Mesenchymal stem cell (in vitro differentiated cells and primary cell): Measurements from ENCODE around the gene TXNRD1.

Experiments used
- DNase-seq: peaks from one replicate; pipeline ENCODE4 v3.0.0-alpha.2; 2013
- H2AFZ ChIP-seq: one replicate; pipeline ENCODE4 v1.6.1; 2013; ENCODE audit warnings: low read depth, mild to moderate bottlenecking, control low read depth, inconsistent platforms, low read length, moderate library complexity
- H2AK5ac ChIP-seq: 2 replicates; pipeline ENCODE4 v1.6.1; 2013; ENCODE audit warnings: low read length, moderate library complexity, mild to moderate bottlenecking, inconsistent platforms; ENCODE audit not compliant: severe bottlenecking
- H2BK120ac ChIP-seq: one replicate; pipeline ENCODE4 v1.6.1; 2013; ENCODE audit warnings: low read depth, mild to moderate bottlenecking, inconsistent platforms, low read length, moderate library complexity
- H2BK12ac ChIP-seq, 2 experiments: one replicate each; pipeline ENCODE4 v1.6.1; 2013; ENCODE audit warnings: inconsistent platforms in 2 of 2, low read length in 2 of 2, mild to moderate bottlenecking in 2 of 2, moderate library complexity in 2 of 2, control low read depth in 1 of 2
- H2BK15ac ChIP-seq: one replicate; pipeline ENCODE4 v1.6.1; 2013; ENCODE audit warnings: mild to moderate bottlenecking, low read depth, inconsistent platforms; ENCODE audit not compliant: poor library complexity, severe bottlenecking
- H2BK5ac ChIP-seq: 2 replicates; pipeline ENCODE4 v1.6.1; 2013; ENCODE audit warnings: low read depth, mild to moderate bottlenecking, low read length, control low read depth, inconsistent platforms; ENCODE audit not compliant: poor library complexity, severe bottlenecking
- H3K14ac ChIP-seq, 2 experiments: one replicate each; pipeline ENCODE4 v1.6.1; 2013; ENCODE audit warnings: inconsistent platforms in 2 of 2, low read length in 2 of 2, control low read depth in 1 of 2, mild to moderate bottlenecking in 1 of 2, moderate library complexity in 1 of 2
- H3K18ac ChIP-seq, 2 experiments: one replicate each; pipeline ENCODE4 v1.6.1; 2013; ENCODE audit warnings: inconsistent platforms in 2 of 2, low read length in 2 of 2, control low read depth in 1 of 2, low read depth in 1 of 2, mild to moderate bottlenecking in 1 of 2
- H3K23ac ChIP-seq, 2 experiments: one replicate each; pipeline ENCODE4 v1.6.1; 2013; ENCODE audit warnings: inconsistent platforms in 2 of 2, low read length in 2 of 2, mild to moderate bottlenecking in 2 of 2, moderate library complexity in 2 of 2, control low read depth in 1 of 2
- H3K27ac ChIP-seq: 2 replicates; pipeline ENCODE4 v1.5.1; 2013; ENCODE audit warnings: mild to moderate bottlenecking, moderate library complexity, low read length, control low read depth, inconsistent platforms; ENCODE audit not compliant: poor library complexity, severe bottlenecking
- H3K27me3 ChIP-seq, 2 experiments: 2 replicates each; pipeline versions ENCODE4 v1.6.1 to v1.7.0; 2013; ENCODE audit warnings: low read length in 2 of 2, mild to moderate bottlenecking in 2 of 2, moderate library complexity in 2 of 2, control low read depth in 1 of 2, inconsistent platforms in 1 of 2; ENCODE audit not compliant: control insufficient read depth in 1 of 2, insufficient read depth in 1 of 2
- H3K36me3 ChIP-seq, 2 experiments: 2 replicates each; pipeline versions ENCODE4 v1.6.1 to v1.7.0; 2013; ENCODE audit warnings: low read length in 2 of 2, control low read depth in 1 of 2, inconsistent platforms in 1 of 2, low read depth in 1 of 2, mild to moderate bottlenecking in 1 of 2; ENCODE audit not compliant: insufficient read depth in 2 of 2, control insufficient read depth in 1 of 2
- H3K4ac ChIP-seq, 2 experiments: one replicate each; pipeline ENCODE4 v1.6.1; 2013; ENCODE audit warnings: inconsistent platforms in 2 of 2, low read length in 2 of 2, mild to moderate bottlenecking in 2 of 2, moderate library complexity in 2 of 2, control low read depth in 1 of 2, low read depth in 1 of 2
- H3K4me1 ChIP-seq: 2 replicates; pipeline ENCODE4 v1.6.1; 2013; ENCODE audit warnings: low read depth, low read length, control low read depth; ENCODE audit not compliant: control insufficient read depth, insufficient read depth
- H3K4me2 ChIP-seq: 2 replicates; pipeline ENCODE4 v1.6.1; 2013; ENCODE audit warnings: low read length, mild to moderate bottlenecking, inconsistent platforms; ENCODE audit not compliant: poor library complexity, severe bottlenecking
- H3K4me3 ChIP-seq, 2 experiments: 2 replicates each; pipeline versions ENCODE4 v1.5.1 to v1.7.0; 2013; ENCODE audit warnings: low read length in 2 of 2, mild to moderate bottlenecking in 2 of 2, control low read depth in 1 of 2, low read depth in 1 of 2; ENCODE audit not compliant: insufficient read depth in 1 of 2
- H3K79me1 ChIP-seq: replicated peaks from 2 replicates; pipeline ENCODE4 v1.6.1; 2013; ENCODE audit warnings: mild to moderate bottlenecking, control low read depth, low read length, inconsistent platforms; ENCODE audit not compliant: poor library complexity, severe bottlenecking
- H3K9ac ChIP-seq: 2 replicates; pipeline ENCODE4 v1.7.0; 2013; ENCODE audit warnings: mild to moderate bottlenecking, low read length, moderate library complexity
- H3K9me3 ChIP-seq: 2 replicates; pipeline ENCODE4 v1.7.0; 2013; ENCODE audit warnings: mild to moderate bottlenecking, low read length; ENCODE audit not compliant: control insufficient read depth
- H4K8ac ChIP-seq: one replicate; pipeline ENCODE4 v1.6.1; 2013; ENCODE audit warnings: inconsistent platforms, mild to moderate bottlenecking, low read length, moderate library complexity
- H4K91ac ChIP-seq: one replicate; pipeline ENCODE4 v1.6.1; 2013; ENCODE audit warnings: mild to moderate bottlenecking, low read length, inconsistent platforms
- WGBS: methylation state at CpG from one replicate; pipeline ENCODE4 v1.1.7; 2013; ENCODE audit warnings: mixed read lengths; 5-methylcytosine and 5-hydroxymethylcytosine counted together

Gene TXNRD1

DNA sequence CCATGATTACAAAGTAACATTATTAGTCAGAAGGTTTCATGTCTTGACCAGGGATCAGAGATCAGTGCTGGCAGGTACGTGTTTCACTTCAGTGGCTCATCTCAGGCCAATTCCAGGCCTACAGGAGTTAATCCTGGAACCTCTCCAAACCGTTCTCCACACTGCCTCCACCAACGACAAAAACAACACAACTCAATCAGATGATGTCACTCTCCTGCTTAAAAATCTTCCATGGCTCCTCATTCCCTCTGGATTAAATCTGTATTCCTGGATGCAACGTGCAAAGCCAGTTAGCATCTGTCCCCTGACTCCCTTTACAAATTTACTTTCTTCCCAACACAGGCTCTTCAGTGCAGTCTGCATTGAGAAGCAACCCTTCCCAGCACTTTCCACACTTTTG is 34.3 kb upstream of the TXNRD1 start:
- Histone ChIP-seq H3K23ac (no peak overlapping the region), H3K9ac (no peak overlapping the region), H3K4me1 (peaks cover 2% of the 10 kb centered on the region), H3K14ac (no peak overlapping the region), H2BK15ac (peak overlapping the region; percentile 21), H3K4me2 (no peak overlapping the region), H3K36me3 (no peaks in the 10 kb centered on the region), H2BK5ac (no peak overlapping the region), H3K79me1 (no peaks in the 10 kb centered on the region), H2BK12ac (no peak overlapping the region), H3K4ac (no peak overlapping the region), H4K91ac (no peak overlapping the region), H2BK120ac (no peak overlapping the region), H3K9me3 (peaks cover 10% of the 10 kb centered on the region), H3K4me3 (no peak overlapping the region), H3K18ac (no peak overlapping the region), H2AK5ac (no peak overlapping the region), H3K27ac (no peak overlapping the region), H3K27me3 (no peaks in the 10 kb centered on the region), H4K8ac (no peak overlapping the region), H2AFZ (no peak overlapping the region)
- WGBS = 67% methylated on average over 4 of the region's 4 CpGs
- DNase-seq = no peak

DNA sequence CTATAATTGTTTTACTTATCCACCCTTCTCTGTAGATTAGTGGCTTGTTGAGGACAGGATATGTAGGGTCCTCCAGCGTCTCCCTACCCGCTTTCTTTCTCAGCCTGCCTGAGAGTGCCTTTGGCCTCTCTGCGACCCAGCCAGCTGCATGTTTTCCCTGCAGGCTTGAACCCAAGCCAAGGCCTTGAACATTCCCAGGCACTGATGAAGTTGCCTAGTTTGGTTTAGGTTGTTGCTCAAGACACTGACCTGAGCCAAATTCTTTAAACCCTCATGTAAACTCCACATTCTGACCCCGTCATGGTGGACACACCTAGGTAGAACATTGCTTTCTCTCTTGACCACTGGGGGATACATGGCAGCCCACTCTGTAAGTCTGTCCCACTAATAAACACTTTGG is 33.4 kb upstream of the TXNRD1 start:
- no peak overlapping the region for H2BK5ac ChIP-seq
- peaks cover 10% of the 10 kb centered on the region for H3K9me3 ChIP-seq
- H2BK120ac ChIP-seq = no peak overlapping the region
- H3K27ac ChIP-seq = no peak overlapping the region
- no peak overlapping the region for H4K8ac ChIP-seq
- no peak overlapping the region for H2BK12ac ChIP-seq
- H3K36me3 ChIP-seq = no peaks in the 10 kb centered on the region
- no peak overlapping the region for H4K91ac ChIP-seq
- H3K18ac ChIP-seq = no peak overlapping the region
- H3K9ac ChIP-seq = no peak overlapping the region
- peaks cover 2% of the 10 kb centered on the region for H3K4me1 ChIP-seq
- peak overlapping the region in 1 of 2 experiments; percentile 14 for H3K4me3 ChIP-seq
- no peaks in the 10 kb centered on the region for H3K79me1 ChIP-seq
- H2BK15ac ChIP-seq = no peak overlapping the region
- H3K14ac ChIP-seq = no peak overlapping the region
- no peak overlapping the region for H2AK5ac ChIP-seq
- no peak overlapping the region for H2AFZ ChIP-seq
- WGBS = 86% methylated on average over 4 of the region's 4 CpGs
- no peak overlapping the region for H3K4me2 ChIP-seq
- DNase-seq = no peak
- H3K23ac ChIP-seq = no peak overlapping the region
- no peak overlapping the region for H3K4ac ChIP-seq
- no peaks in the 10 kb centered on the region for H3K27me3 ChIP-seq

DNA sequence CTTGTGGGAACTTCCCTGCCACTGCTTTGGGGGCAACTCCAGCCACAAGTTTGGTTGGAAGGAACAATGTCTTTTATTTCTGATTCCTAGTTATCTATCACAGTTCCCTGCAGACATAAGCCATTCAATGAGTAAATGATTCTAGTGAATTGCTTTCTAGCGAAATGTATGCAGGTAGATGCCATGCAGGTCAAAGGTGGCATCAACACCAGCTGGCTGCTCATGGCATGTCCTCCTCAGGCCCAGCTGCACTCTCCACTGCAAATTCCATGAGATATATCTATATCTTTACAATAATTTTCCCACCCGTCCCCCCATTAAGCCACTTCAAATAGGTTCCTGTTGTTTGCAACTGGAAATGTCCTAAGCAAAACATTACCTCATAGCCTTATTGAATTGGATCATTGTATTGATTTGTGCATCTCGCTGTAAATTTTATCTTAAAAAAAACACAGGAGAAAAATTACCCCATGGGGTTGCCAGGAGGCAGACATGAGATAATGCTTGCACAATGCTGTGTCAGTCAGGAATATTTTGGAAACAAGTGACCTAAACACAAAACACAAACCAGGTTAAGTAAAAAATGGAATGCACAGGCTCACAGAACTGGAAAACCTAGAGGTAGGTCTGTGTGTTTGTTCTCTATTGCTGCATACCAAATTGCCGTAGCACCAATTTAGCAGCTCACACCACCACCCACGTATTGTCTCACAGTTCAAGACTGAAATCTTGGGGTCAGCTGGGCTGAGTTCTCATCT is 32.8 kb upstream of the TXNRD1 start:
- Histone ChIP-seq H3K79me1 (no peaks in the 10 kb centered on the region), H3K14ac (no peak overlapping the region), H4K8ac (no peak overlapping the region), H2BK12ac (no peak overlapping the region), H3K4ac (no peak overlapping the region), H3K9ac (no peak overlapping the region), H3K27me3 (no peaks in the 10 kb centered on the region), H2BK5ac (no peak overlapping the region), H2BK120ac (peak overlapping the region; percentile 8), H3K23ac (no peak overlapping the region), H4K91ac (no peak overlapping the region), H2BK15ac (peak overlapping the region; percentile 23), H3K9me3 (peaks cover 10% of the 10 kb centered on the region), H2AK5ac (no peak overlapping the region), H3K27ac (no peak overlapping the region), H3K4me2 (no peak overlapping the region), H3K36me3 (no peaks in the 10 kb centered on the region), H3K18ac (no peak overlapping the region), H3K4me3 (peak overlapping the region in 1 of 2 experiments; percentile 14), H2AFZ (no peak overlapping the region), H3K4me1 (peaks cover under 1% of the 10 kb centered on the region)
- 89% methylated on average over 4 of the region's 5 CpGs for WGBS
- DNase-seq = no peak

DNA sequence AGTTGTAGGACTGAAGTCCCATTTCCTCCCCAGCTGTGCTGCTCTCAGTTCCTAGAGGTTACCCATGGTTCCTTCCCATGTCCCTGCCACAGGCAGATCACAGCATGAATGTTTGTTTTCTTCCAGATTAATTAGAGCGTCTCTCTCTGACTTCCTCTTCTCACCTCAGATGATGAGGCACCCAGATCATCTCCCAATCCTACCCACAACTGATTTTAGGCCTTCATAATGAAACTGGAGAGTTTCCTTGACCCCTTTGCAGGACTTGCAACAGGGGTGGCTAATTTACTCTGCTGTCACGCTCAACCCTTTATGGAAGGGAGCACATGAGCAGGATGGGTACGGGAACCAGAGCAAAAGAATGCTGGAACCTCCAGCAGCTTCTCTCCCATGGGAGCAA is 32.1 kb upstream of the TXNRD1 start:
- H4K8ac ChIP-seq = no peak overlapping the region
- no peak overlapping the region for H2BK5ac ChIP-seq
- H3K4me2 ChIP-seq = no peak overlapping the region
- no peak overlapping the region for H4K91ac ChIP-seq
- H2AK5ac ChIP-seq = no peak overlapping the region
- peaks cover 10% of the 10 kb centered on the region for H3K9me3 ChIP-seq
- DNase-seq = no peak
- H3K79me1 ChIP-seq = no peaks in the 10 kb centered on the region
- no peak overlapping the region for H3K18ac ChIP-seq
- no peak overlapping the region for H3K9ac ChIP-seq
- H3K4ac ChIP-seq = no peak overlapping the region
- peak overlapping the region; percentile 23 for H2BK15ac ChIP-seq
- H2BK12ac ChIP-seq = no peak overlapping the region
- H3K14ac ChIP-seq = no peak overlapping the region
- no peak overlapping the region for H3K27ac ChIP-seq
- no peaks in the 10 kb centered on the region for H3K27me3 ChIP-seq
- H2AFZ ChIP-seq = no peak overlapping the region
- no peak overlapping the region for H2BK120ac ChIP-seq
- no peaks in the 10 kb centered on the region for H3K36me3 ChIP-seq
- no peaks in the 10 kb centered on the region for H3K4me1 ChIP-seq
- H3K4me3 ChIP-seq = no peak overlapping the region
- 71% methylated on average over 3 of the region's 3 CpGs for WGBS
- H3K23ac ChIP-seq = no peak overlapping the region
